HepG2 (cell line): ENCODE measurements around the gene CCDC124. TPM values are rescaled to one million over a fixed set of nuclear protein-coding genes. Genes with fewer than 3 reads are reported as not detected.

Experiments used
- KAT7 ChIP-seq: IDR thresholded peaks from 2 replicates; pipeline ENCODE4 v1.6.1; 2018; ENCODE audit warnings: borderline replicate concordance, missing compliant biosample characterization
- MIER2 ChIP-seq: IDR thresholded peaks from 2 replicates; pipeline ENCODE4 v1.6.1; 2016; ENCODE audit warnings: missing biosample characterization, missing genetic modification reagents
- MTA1 ChIP-seq: sonication (generic); formaldehyde crosslinking; IDR thresholded peaks from 2 replicates; pipeline ENCODE4 v1.4.0; 2020; ENCODE audit warnings: missing genetic modification reagents, mild to moderate bottlenecking, borderline replicate concordance
- REPIN1 ChIP-seq: sonication (generic); formaldehyde crosslinking; IDR thresholded peaks from 2 replicates; pipeline ENCODE4 v1.8.0; 2022; ENCODE audit warnings: missing genetic modification reagents, low read depth, mild to moderate bottlenecking, borderline replicate concordance
- SAFB2 ChIP-seq: sonication (generic); formaldehyde crosslinking; IDR thresholded peaks from 2 replicates; pipeline ENCODE4 v1.5.1; 2020; ENCODE audit warnings: missing genetic modification reagents, low read depth, mild to moderate bottlenecking, borderline replicate concordance
- SMARCE1 ChIP-seq: fragments of 450-650 bp; IDR thresholded peaks from 2 replicates; pipeline ENCODE4 v1.6.1; 2017; ENCODE audit warnings: borderline replicate concordance
- XBP1 ChIP-seq: sonication (generic); formaldehyde crosslinking; IDR thresholded peaks from 2 replicates; pipeline ENCODE4 v1.5.0; 2020; ENCODE audit warnings: missing genetic modification reagents
- ZNF121 ChIP-seq: sonication (generic); formaldehyde crosslinking; IDR thresholded peaks from 2 replicates; pipeline ENCODE4 v1.5.0; 2020; ENCODE audit warnings: mild to moderate bottlenecking, missing genetic modification reagents
- ZNF138 ChIP-seq: sonication (generic); formaldehyde crosslinking; IDR thresholded peaks from 2 replicates; pipeline ENCODE4 v1.5.0; 2020; ENCODE audit warnings: mild to moderate bottlenecking, low read depth, missing genetic modification reagents
- ZNF446 ChIP-seq: sonication (generic); formaldehyde crosslinking; IDR thresholded peaks from 2 replicates; pipeline ENCODE4 v1.5.0; 2020; ENCODE audit warnings: mild to moderate bottlenecking, missing genetic modification reagents
- ZNF484 ChIP-seq: sonication (generic); formaldehyde crosslinking; IDR thresholded peaks from 2 replicates; pipeline ENCODE4 v1.5.1; 2020; ENCODE audit warnings: mild to moderate bottlenecking, low read depth, missing genetic modification reagents, borderline replicate concordance
- ZNF558 ChIP-seq: sonication (generic); formaldehyde crosslinking; IDR thresholded peaks from 2 replicates; pipeline ENCODE4 v1.9.0; 2022; ENCODE audit warnings: mild to moderate bottlenecking, missing genetic modification reagents, borderline replicate concordance
- ZNF652 ChIP-seq: IDR thresholded peaks from 2 replicates; pipeline ENCODE4 v1.6.1; 2016; ENCODE audit warnings: low read depth, borderline replicate concordance
- polyA plus RNA-seq, 8 experiments: library from polyadenylated mRNA; depleted of rRNA in 3 of 8; stranded (reverse) in 7 of 8; unstranded in 1 of 8; fragments of >200 nt; fragmentation: Illumina TruSeq in 4 of 8; extraction: Trizol in 4 of 8; gene quantifications; 2 replicates each; pipeline versions ENCODE4 v1.2.1 to v1.2.3, GENCODE V29; 2011 to 2016; ENCODE audit warnings: low read depth in 4 of 8, missing spikeins in 1 of 8, mixed read lengths in 1 of 8; ENCODE audit not compliant: insufficient read depth in 1 of 8
- total RNA-seq, 5 experiments: library from RNA; depleted of rRNA; stranded (reverse); fragments of >200 nt; fragmentation: Illumina TruSeq; extraction: Trizol; gene quantifications; 2 replicates each; pipeline ENCODE4 v1.2.3, GENCODE V29; 2016; ENCODE audit warnings: low read depth in 1 of 5
- TF ChIP-seq, protein P1 (sequence below): sonication (generic); formaldehyde crosslinking; IDR thresholded peaks from 2 replicates; pipeline ENCODE4 v1.8.1; 2023; ENCODE audit warnings: mild to moderate bottlenecking, inconsistent platforms, moderate library complexity, missing genetic modification reagents, borderline replicate concordance
- TF ChIP-seq, protein P2 (sequence below): sonication (generic); formaldehyde crosslinking; IDR thresholded peaks from 2 replicates; pipeline ENCODE4 v1.5.0; 2020; ENCODE audit warnings: missing genetic modification reagents
- TF ChIP-seq, protein P3 (sequence below): sonication (generic); formaldehyde crosslinking; IDR thresholded peaks from 2 replicates; pipeline ENCODE4 v1.9.0; 2021; ENCODE audit warnings: missing genetic modification reagents, borderline replicate concordance
- TF ChIP-seq, protein P4 (sequence below): sonication (generic); formaldehyde crosslinking; IDR thresholded peaks from 2 replicates; pipeline ENCODE4 v1.5.0; 2020; ENCODE audit warnings: mild to moderate bottlenecking, missing genetic modification reagents, borderline replicate concordance

CCDC124 gene
- total and polyA plus RNA-seq, 2 of the 13 experiments (the other 11 are each of a cell fraction or from before 2014, with no cell fraction given): 14.9 to 20.3 TPM

DNA sequence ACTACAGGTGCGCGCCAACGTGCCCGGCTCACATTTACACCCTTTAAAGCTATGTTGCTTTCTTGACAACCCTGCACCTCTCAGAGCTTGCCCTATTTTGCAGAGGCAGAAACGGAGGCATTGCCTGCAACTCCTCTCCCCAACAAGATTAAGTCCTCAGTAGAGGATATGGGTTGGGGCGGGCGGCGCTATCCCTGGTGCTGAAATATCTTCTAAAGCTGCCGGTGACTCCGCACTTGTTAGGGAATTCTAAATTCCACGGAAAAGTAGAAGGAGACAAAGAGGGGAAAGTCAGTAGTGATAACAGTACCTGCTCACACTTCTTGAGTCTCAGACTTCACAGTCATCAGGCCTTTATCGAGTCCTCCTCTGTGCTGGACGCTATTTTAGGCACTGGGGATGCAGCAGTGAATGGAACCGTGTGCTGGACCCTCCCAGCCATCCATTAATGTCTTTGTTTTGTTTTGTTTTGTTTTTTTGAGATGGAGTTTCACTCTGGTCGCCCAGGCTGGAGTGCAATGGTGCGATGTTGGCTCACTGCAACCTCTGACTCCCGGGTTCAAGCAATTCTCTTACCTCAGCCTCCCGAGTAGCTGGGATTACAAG is 43.1 kb upstream of the CCDC124 start (continued):
- no peak for TF ChIP-seq SAFB2
- TF ChIP-seq ZNF484 (CRISPR knock-in tag): no peak
- TF ChIP-seq MIER2 (CRISPR knock-in tag): peak; percentile 99
- TF ChIP-seq ZNF138 (CRISPR knock-in tag): no peak
- TF ChIP-seq KAT7 (CRISPR knock-in tag): no peak
- no peak for TF ChIP-seq ZNF652 (CRISPR knock-in tag)
- no peak for TF ChIP-seq REPIN1 (CRISPR knock-in tag)
- TF ChIP-seq ZNF121: 0 out of 2 replicates have a peak, but pooled peaks have one; percentile 15
- TF ChIP-seq ZNF558 (CRISPR knock-in tag): peak; percentile 46; the same call in 1 of the 2 replicates
- TF ChIP-seq, protein P1, sequence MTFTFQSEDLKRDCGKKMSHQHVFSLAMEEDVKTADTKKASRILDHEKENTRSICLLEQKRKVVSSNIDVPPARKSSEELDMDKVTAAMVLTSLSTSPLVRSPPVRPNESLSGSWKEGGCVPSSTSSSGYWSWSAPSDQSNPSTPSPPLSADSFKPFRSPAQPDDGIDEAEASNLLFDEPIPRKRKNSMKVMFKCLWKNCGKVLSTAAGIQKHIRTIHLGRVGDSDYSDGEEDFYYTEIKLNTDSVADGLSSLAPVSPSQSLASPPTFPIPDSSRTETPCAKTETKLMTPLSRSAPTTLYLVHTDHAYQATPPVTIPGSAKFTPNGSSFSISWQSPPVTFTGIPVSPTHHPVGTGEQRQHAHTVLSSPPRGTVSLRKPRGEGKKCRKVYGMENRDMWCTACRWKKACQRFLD (CRISPR knock-in tag): 0 out of 2 replicates have a peak, but pooled peaks have one; percentile 47
- TF ChIP-seq MTA1 (CRISPR knock-in tag): no peak
- TF ChIP-seq ZNF446 (CRISPR knock-in tag): peak; percentile 63; the same call in 1 of the 2 replicates
- TF ChIP-seq SMARCE1: no peak
- TF ChIP-seq, protein P2, sequence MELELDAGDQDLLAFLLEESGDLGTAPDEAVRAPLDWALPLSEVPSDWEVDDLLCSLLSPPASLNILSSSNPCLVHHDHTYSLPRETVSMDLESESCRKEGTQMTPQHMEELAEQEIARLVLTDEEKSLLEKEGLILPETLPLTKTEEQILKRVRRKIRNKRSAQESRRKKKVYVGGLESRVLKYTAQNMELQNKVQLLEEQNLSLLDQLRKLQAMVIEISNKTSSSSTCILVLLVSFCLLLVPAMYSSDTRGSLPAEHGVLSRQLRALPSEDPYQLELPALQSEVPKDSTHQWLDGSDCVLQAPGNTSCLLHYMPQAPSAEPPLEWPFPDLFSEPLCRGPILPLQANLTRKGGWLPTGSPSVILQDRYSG (CRISPR knock-in tag): 0 out of 2 replicates have a peak, but pooled peaks have one; percentile 50
- TF ChIP-seq, protein P3, sequence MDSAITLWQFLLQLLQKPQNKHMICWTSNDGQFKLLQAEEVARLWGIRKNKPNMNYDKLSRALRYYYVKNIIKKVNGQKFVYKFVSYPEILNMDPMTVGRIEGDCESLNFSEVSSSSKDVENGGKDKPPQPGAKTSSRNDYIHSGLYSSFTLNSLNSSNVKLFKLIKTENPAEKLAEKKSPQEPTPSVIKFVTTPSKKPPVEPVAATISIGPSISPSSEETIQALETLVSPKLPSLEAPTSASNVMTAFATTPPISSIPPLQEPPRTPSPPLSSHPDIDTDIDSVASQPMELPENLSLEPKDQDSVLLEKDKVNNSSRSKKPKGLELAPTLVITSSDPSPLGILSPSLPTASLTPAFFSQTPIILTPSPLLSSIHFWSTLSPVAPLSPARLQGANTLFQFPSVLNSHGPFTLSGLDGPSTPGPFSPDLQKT (CRISPR knock-in tag): no peak
- TF ChIP-seq XBP1: no peak
- TF ChIP-seq, protein P4, sequence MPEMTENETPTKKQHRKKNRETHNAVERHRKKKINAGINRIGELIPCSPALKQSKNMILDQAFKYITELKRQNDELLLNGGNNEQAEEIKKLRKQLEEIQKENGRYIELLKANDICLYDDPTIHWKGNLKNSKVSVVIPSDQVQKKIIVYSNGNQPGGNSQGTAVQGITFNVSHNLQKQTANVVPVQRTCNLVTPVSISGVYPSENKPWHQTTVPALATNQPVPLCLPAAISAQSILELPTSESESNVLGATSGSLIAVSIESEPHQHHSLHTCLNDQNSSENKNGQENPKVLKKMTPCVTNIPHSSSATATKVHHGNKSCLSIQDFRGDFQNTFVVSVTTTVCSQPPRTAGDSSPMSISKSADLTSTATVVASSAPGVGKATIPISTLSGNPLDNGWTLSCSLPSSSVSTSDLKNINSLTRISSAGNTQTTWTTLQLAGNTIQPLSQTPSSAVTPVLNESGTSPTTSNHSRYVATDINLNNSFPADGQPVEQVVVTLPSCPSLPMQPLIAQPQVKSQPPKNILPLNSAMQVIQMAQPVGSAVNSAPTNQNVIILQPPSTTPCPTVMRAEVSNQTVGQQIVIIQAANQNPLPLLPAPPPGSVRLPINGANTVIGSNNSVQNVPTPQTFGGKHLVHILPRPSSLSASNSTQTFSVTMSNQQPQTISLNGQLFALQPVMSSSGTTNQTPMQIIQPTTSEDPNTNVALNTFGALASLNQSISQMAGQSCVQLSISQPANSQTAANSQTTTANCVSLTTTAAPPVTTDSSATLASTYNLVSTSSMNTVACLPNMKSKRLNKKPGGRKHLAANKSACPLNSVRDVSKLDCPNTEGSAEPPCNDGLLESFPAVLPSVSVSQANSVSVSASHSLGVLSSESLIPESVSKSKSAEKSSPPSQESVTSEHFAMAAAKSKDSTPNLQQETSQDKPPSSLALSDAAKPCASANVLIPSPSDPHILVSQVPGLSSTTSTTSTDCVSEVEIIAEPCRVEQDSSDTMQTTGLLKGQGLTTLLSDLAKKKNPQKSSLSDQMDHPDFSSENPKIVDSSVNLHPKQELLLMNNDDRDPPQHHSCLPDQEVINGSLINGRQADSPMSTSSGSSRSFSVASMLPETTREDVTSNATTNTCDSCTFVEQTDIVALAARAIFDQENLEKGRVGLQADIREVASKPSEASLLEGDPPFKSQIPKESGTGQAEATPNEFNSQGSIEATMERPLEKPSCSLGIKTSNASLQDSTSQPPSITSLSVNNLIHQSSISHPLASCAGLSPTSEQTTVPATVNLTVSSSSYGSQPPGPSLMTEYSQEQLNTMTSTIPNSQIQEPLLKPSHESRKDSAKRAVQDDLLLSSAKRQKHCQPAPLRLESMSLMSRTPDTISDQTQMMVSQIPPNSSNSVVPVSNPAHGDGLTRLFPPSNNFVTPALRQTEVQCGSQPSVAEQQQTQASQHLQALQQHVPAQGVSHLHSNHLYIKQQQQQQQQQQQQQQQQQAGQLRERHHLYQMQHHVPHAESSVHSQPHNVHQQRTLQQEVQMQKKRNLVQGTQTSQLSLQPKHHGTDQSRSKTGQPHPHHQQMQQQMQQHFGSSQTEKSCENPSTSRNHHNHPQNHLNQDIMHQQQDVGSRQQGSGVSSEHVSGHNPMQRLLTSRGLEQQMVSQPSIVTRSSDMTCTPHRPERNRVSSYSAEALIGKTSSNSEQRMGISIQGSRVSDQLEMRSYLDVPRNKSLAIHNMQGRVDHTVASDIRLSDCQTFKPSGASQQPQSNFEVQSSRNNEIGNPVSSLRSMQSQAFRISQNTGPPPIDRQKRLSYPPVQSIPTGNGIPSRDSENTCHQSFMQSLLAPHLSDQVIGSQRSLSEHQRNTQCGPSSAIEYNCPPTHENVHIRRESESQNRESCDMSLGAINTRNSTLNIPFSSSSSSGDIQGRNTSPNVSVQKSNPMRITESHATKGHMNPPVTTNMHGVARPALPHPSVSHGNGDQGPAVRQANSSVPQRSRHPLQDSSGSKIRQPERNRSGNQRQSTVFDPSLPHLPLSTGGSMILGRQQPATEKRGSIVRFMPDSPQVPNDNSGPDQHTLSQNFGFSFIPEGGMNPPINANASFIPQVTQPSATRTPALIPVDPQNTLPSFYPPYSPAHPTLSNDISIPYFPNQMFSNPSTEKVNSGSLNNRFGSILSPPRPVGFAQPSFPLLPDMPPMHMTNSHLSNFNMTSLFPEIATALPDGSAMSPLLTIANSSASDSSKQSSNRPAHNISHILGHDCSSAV: no peak
